ENCODE measurements around the gene ZNF70. TPM values are rescaled to one million over a fixed set of nuclear protein-coding genes. Genes with fewer than 3 reads are reported as not detected.

The ZNF70 gene
- total and polyA plus RNA-seq, 2 donors (not counting 1 experiment from before 2014, with no cell fraction given) = 2.1 to 8.3 TPM

GRCh38 chr22:23759566-23759965, 8.7 kb upstream of the ZNF70 start:
- Histone ChIP-seq H3K79me2 (ENCODE audit: control insufficient read depth, insufficient read depth, low read length) (no peaks in the 10 kb centered on the region), H3K27ac (ENCODE audit: low read length in 2 of 2) (no peak overlapping the region), H3K4me1 (ENCODE audit: control insufficient read depth in 2 of 2, insufficient read depth in 2 of 2, low read length in 2 of 2) (peaks cover 40 to 47% of the 10 kb centered on the region in 2 donors), H3K27me3 (replicated peaks in 1 of 4; ENCODE audit: control extremely low read depth in 1 of 4, control insufficient read depth in 3 of 4, insufficient read depth in 4 of 4, low read length in 3 of 4) (no peaks in the 10 kb centered on the region), H3K36me3 (replicated peaks in 1 of 2; ENCODE audit: control extremely low read depth in 1 of 2, control insufficient read depth in 1 of 2, extremely low read depth in 1 of 2, insufficient read depth in 2 of 2, low read length in 1 of 2) (no peaks in the 10 kb centered on the region), H4K20me1 (ENCODE audit: control insufficient read depth, insufficient read depth, low read length, poor library complexity, severe bottlenecking) (peaks cover 7% of the 10 kb centered on the region), H3K4me3 (ENCODE audit: control extremely low read depth in 1 of 5, extremely low read depth in 1 of 5, insufficient read depth in 1 of 5, low read depth in 2 of 5, low read length in 4 of 5) (no peak overlapping the region), H3K4me2 (replicated peaks; ENCODE audit: low read depth, low read length, poor library complexity, severe bottlenecking) (no peak overlapping the region), H3K9ac (ENCODE audit: low read length) (no peak overlapping the region), H3K9me3 (ENCODE audit: control extremely low read depth in 1 of 3, control insufficient read depth in 2 of 3, insufficient read depth in 1 of 3, low read length in 2 of 3) (peaks cover 0 to 4% (median 0%) of the 10 kb centered on the region in 3 donors), H2AFZ (ENCODE audit: insufficient read depth, low read depth, low read length, poor library complexity, severe bottlenecking) (no peak overlapping the region)
- Mint-ChIP-seq H3K27ac (no peak overlapping the region), H3K27me3 (no peaks in the 10 kb centered on the region), H3K4me3 (no peak overlapping the region), H3K4me1 (peaks cover 42% of the 10 kb centered on the region), H3K9me3 (ENCODE audit: insufficient read depth) (no peaks in the 10 kb centered on the region)
- WGBS (ENCODE audit: insufficient coverage) = 84% methylated on average over 3 of the region's 4 CpGs
- DNase-seq (no peak), ATAC-seq (ENCODE audit: low read depth) (no peak)
- ChIA-PET POLR2A (interaction anchor here (0.6 to 0.8 kb wide), 4 partner anchors 8 to 615 kb away, joined by 3 to 4 read pairs (median 4); partner anchors contain the start of gene CHCHD10), CTCF (interaction anchor here (13.0 kb wide), 1 partner anchor 8 kb away, joined by 188 read pairs; the partner anchor contains the start of genes C22orf15, CHCHD10 and MMP11)
- no peak for TF ChIP-seq CTCF (IDR thresholded peaks at IDR 0.05)
- no peak for TF ChIP-seq EZH2 (IDR thresholded peaks at IDR 0.05; ENCODE audit: borderline replicate concordance, insufficient read depth, low read depth, low read length, poor library complexity, severe bottlenecking)
- intact Hi-C loops (cut with micrococcal nuclease) = no loop called here

- 22% methylated on average over 3 of the region's 4 CpGs for WGBS (ENCODE audit: insufficient coverage)
- H4K20me1 ChIP-seq (ENCODE audit: control insufficient read depth, insufficient read depth, low read length, poor library complexity, severe bottlenecking) = no peaks in the 10 kb centered on the region
- Mint-ChIP-seq H3K27ac (peak overlapping the region; percentile 60), H3K27me3 (no peaks in the 10 kb centered on the region), H3K9me3 (ENCODE audit: insufficient read depth) (no peaks in the 10 kb centered on the region), H3K4me1 (peaks cover 46% of the 10 kb centered on the region), H3K4me3 (peak overlapping the region; percentile 11)
- CTCF ChIA-PET = interaction anchor here (1.0 to 13.0 kb wide), 3 partner anchors 10 to 93 kb away, joined by 4 to 188 read pairs (median 4); partner anchors contain the start of genes C22orf15, CHCHD10 and MMP11
- peaks cover 24 to 51% of the 10 kb centered on the region in 2 donors for H3K4me1 ChIP-seq (ENCODE audit: control insufficient read depth in 2 of 2, insufficient read depth in 2 of 2, low read length in 2 of 2)
- H3K79me2 ChIP-seq (ENCODE audit: control insufficient read depth, insufficient read depth, low read length) = peaks cover 8% of the 10 kb centered on the region
- peak overlapping the region; percentile 11 for H3K4me2 ChIP-seq (replicated peaks; ENCODE audit: low read depth, low read length, poor library complexity, severe bottlenecking)
- H3K36me3 ChIP-seq (replicated peaks in 1 of 2; ENCODE audit: control extremely low read depth in 1 of 2, control insufficient read depth in 1 of 2, extremely low read depth in 1 of 2, insufficient read depth in 2 of 2, low read length in 1 of 2) = peaks cover 0 to 2% of the 10 kb centered on the region in 2 experiments
- H3K27me3 ChIP-seq (replicated peaks in 1 of 4; ENCODE audit: control extremely low read depth in 1 of 4, control insufficient read depth in 3 of 4, insufficient read depth in 4 of 4, low read length in 3 of 4) = no peaks in the 10 kb centered on the region
- intact Hi-C loops (cut with micrococcal nuclease) = no loop called here
- no peak for ATAC-seq (ENCODE audit: low read depth)
- H3K9me3 ChIP-seq (ENCODE audit: control extremely low read depth in 1 of 3, control insufficient read depth in 2 of 3, insufficient read depth in 1 of 3, low read length in 2 of 3) = peaks cover 0 to 4% (median 0%) of the 10 kb centered on the region in 3 donors
- peak overlapping the region in 1 of 2 donors; percentile 22 for H3K27ac ChIP-seq (ENCODE audit: low read length in 2 of 2)
- no peak overlapping the region for H3K9ac ChIP-seq (ENCODE audit: low read length)
- no peak for DNase-seq
- no peak overlapping the region for H3K4me3 ChIP-seq (ENCODE audit: control extremely low read depth in 1 of 5, extremely low read depth in 1 of 5, insufficient read depth in 1 of 5, low read depth in 2 of 5, low read length in 4 of 5)
- TF ChIP-seq CTCF (IDR thresholded peaks at IDR 0.05) (no peak), EZH2 (IDR thresholded peaks at IDR 0.05; ENCODE audit: borderline replicate concordance, insufficient read depth, low read depth, low read length, poor library complexity, severe bottlenecking) (no peak)
- no peak overlapping the region for H2AFZ ChIP-seq (ENCODE audit: insufficient read depth, low read depth, low read length, poor library complexity, severe bottlenecking)
- POLR2A ChIA-PET = interaction anchor here (0.7 to 8.1 kb wide), 2 partner anchors 9 to 10 kb away, joined by 6 to 174 read pairs; partner anchors contain the start of genes C22orf15, CHCHD10 and MMP11
Observed at GRCh38 chr22:23756891-23757290, 6.0 kb upstream of the ZNF70 start.

All from B cell (primary cell).